HS-5 (cell line): ENCODE measurements around the gene CCBE1.

Source experiments
- DNase-seq: peaks from one replicate; pipeline ENCODE4 v3.0.0-alpha.2; 2012; ENCODE audit warnings: low read depth

CCBE1 gene

GRCh38 chr18:59619816-59620215 is 77.4 kb downstream of the CCBE1 start:
- DNase-seq = no peak

- DNase-seq = no peak
Measured at GRCh38 chr18:59617468-59617932, 79.7 kb downstream of the CCBE1 start.

GRCh38 chr18:59616501-59616900 is 80.7 kb downstream of the CCBE1 start:
- DNase-seq = no peak

- no peak for DNase-seq
Measured at GRCh38 chr18:59613903-59614302, 83.3 kb downstream of the CCBE1 start.

- DNase-seq = no peak
Measured at GRCh38 chr18:59612381-59612780, 84.8 kb downstream of the CCBE1 start.

GRCh38 chr18:59610546-59611140 is 86.6 kb downstream of the CCBE1 start:
- DNase-seq = no peak

GRCh38 chr18:59609654-59610053 is 87.6 kb downstream of the CCBE1 start:
- no peak for DNase-seq

GRCh38 chr18:59607471-59607870 is 89.8 kb downstream of the CCBE1 start:
- no peak for DNase-seq

GRCh38 chr18:59607078-59607379 is 90.2 kb downstream of the CCBE1 start:
- DNase-seq = no peak

- DNase-seq = no peak
Measured at GRCh38 chr18:59606193-59607077, 90.8 kb downstream of the CCBE1 start.

- no peak for DNase-seq
Measured at GRCh38 chr18:59605633-59606192, 91.5 kb downstream of the CCBE1 start.

GRCh38 chr18:59604877-59605276 is 92.3 kb downstream of the CCBE1 start:
- DNase-seq = no peak

GRCh38 chr18:59597049-59597448 is 100.2 kb downstream of the CCBE1 start:
- no peak for DNase-seq

GRCh38 chr18:59593291-59593717 is 103.9 kb downstream of the CCBE1 start:
- peak; percentile 10 for DNase-seq

GRCh38 chr18:59592624-59593023 is 104.6 kb downstream of the CCBE1 start:
- DNase-seq = no peak

GRCh38 chr18:59582395-59582794 is 114.8 kb downstream of the CCBE1 start:
- no peak for DNase-seq

GRCh38 chr18:59579509-59579908 is 117.7 kb downstream of the CCBE1 start:
- DNase-seq = no peak

GRCh38 chr18:59577386-59577655 is 119.9 kb downstream of the CCBE1 start:
- DNase-seq = no peak

- DNase-seq = no peak
Measured at GRCh38 chr18:59576541-59577385, 120.5 kb downstream of the CCBE1 start.

GRCh38 chr18:59575995-59576394 is 121.2 kb downstream of the CCBE1 start:
- DNase-seq = no peak

- DNase-seq = no peak
Measured at GRCh38 chr18:59573962-59574361, 123.3 kb downstream of the CCBE1 start.

GRCh38 chr18:59571902-59572301 is 125.3 kb downstream of the CCBE1 start:
- DNase-seq = no peak

GRCh38 chr18:59570796-59571195 is 126.4 kb downstream of the CCBE1 start:
- no peak for DNase-seq
